HG02852 (cell line): Measurements from ENCODE around the gene IFI44.
A peak's percentile ranks its signal among the peaks of the same experiment; 100 is the strongest.

Experiments
- ATAC-seq: cut with Tn5 transposase; IDR thresholded peaks from one replicate; pipeline ENCODE4 v1.9.1; 2021; ENCODE audit warnings: mild to moderate bottlenecking, moderate library complexity; ENCODE audit not compliant: unreplicated experiment

IFI44 gene

GRCh38 chr1:78649628-78650027 lies at the start of gene IFI44:
Gene IFI44, plus strand, starts transcription at chr1:78649831. Its CDS starts 365 bp downstream, at chr1:78650196.
- peak; percentile 84 for ATAC-seq

GRCh38 chr1:78601068-78601467 lies 48.6 kb upstream of the IFI44 start:
- ATAC-seq, result no peak

- no peak for ATAC-seq
Measured at GRCh38 chr1:78603206-78603605, 46.4 kb upstream of the IFI44 start.

- ATAC-seq, result no peak
Measured at GRCh38 chr1:78604643-78605042, 45.0 kb upstream of the IFI44 start.

- ATAC-seq, result no peak
Measured at GRCh38 chr1:78606274-78606673, 43.4 kb upstream of the IFI44 start.

- ATAC-seq, result no peak
Measured at GRCh38 chr1:78607334-78607927, 42.2 kb upstream of the IFI44 start.

- no peak for ATAC-seq
Measured at GRCh38 chr1:78607944-78608343, 41.7 kb upstream of the IFI44 start.

- peak; percentile 49 for ATAC-seq
Measured at GRCh38 chr1:78617615-78618026, 32.0 kb upstream of the IFI44 start.

- ATAC-seq, result no peak
Measured at GRCh38 chr1:78619032-78619431, 30.6 kb upstream of the IFI44 start.

GRCh38 chr1:78619446-78619802 lies 30.2 kb upstream of the IFI44 start:
- ATAC-seq, result peak; percentile 8

GRCh38 chr1:78619803-78620579 lies 29.6 kb upstream of the IFI44 start, which contains the start of gene IFI44L:
Gene IFI44L, plus strand, starts transcription at chr1:78620448. Its CDS starts 7,468 bp downstream, at chr1:78627916.
- peak; percentile 52 for ATAC-seq

GRCh38 chr1:78620666-78621065 lies 29.0 kb upstream of the IFI44 start:
- ATAC-seq, result no peak

GRCh38 chr1:78622548-78622947 lies 27.1 kb upstream of the IFI44 start:
- ATAC-seq, result no peak

- no peak for ATAC-seq
Measured at GRCh38 chr1:78624035-78624434, 25.6 kb upstream of the IFI44 start.

- ATAC-seq, result no peak
Measured at GRCh38 chr1:78627321-78627720, 22.3 kb upstream of the IFI44 start.

- ATAC-seq, result no peak
Measured at GRCh38 chr1:78630600-78630999, 19.0 kb upstream of the IFI44 start.

- no peak for ATAC-seq
Measured at GRCh38 chr1:78633209-78633608, 16.4 kb upstream of the IFI44 start.

- peak; percentile 69 for ATAC-seq
Measured at GRCh38 chr1:78640462-78640861, 9.2 kb upstream of the IFI44 start.

- peak; percentile 39 for ATAC-seq
Measured at GRCh38 chr1:78641558-78641957, 8.1 kb upstream of the IFI44 start.

- no peak for ATAC-seq
Measured at GRCh38 chr1:78645723-78646122, 3.9 kb upstream of the IFI44 start.

GRCh38 chr1:78647238-78647637 lies 2.4 kb upstream of the IFI44 start:
- no peak for ATAC-seq

- ATAC-seq, result no peak
Measured at GRCh38 chr1:78650114-78650660, 556 bp downstream of the IFI44 start.
